SK-MEL-5 (cell line): ENCODE results near the gene TPGS2. TPM values are rescaled to one million over a fixed set of nuclear protein-coding genes. Genes with fewer than 3 reads are reported as not detected.

ENCODE experiments used
- DNase-seq: peaks from one replicate; pipeline ENCODE4 v3.0.0-alpha.2; 2016; ENCODE audit warnings: low read depth, low spot score
- in situ Hi-C: cut with HindIII; loops from 2 replicates; pipeline ENCODE4 v1.10.0; 2016; ENCODE audit warnings: low sequenced_read_pairs, high pct_unique_total_duplicates, low pct_unique_long_range_greater_than_20kb
- total RNA-seq: library from RNA; depleted of rRNA; stranded (reverse); fragments of >200 nt; shearing (Covaris generic); gene quantifications from 2 replicates; pipeline ENCODE4 v1.2.3, GENCODE V29; 2014; rRNA removed

Gene TPGS2
- total RNA-seq, 1 experiment from 2014 or later = 99.4 TPM

- in situ Hi-C loops = no loop called here
Measured at GRCh38 chr18:36760598-36760997, 68.2 kb downstream of the TPGS2 start.

DNA sequence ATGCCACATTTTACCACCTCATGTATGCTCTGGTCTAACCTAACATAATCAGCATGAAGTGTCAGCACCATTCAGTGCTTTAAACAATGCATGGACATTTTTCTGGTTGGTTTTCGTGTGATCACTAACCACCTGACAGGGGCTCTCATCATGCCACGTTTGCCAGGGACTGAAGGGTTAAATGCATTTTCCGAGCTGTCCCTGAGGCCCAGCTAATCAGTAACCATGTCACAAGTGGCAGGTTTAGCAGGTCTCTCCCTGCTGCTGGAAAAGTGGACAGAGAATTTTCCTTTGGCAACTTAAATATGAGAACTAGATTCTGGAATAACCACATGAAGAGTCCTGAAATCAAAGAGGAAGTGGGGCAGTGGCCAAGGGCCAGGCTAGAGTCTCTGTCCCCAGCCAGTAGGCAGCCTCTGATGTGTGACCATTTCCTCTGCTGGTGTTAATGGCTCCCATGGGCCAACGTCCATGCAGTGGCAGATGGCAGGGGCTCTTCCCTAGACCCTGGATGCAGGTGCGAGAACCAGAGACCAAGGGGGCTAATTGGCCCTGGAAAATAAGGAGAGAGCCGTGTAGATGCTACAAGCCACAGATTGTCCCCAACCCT is 69.5 kb downstream of the TPGS2 start:
- in situ Hi-C loops = no loop called here
- no peak for DNase-seq

More at GRCh38 chr18:36760598-36760997, 68.2 kb downstream of the TPGS2 start:
- DNase-seq = no peak

DNA sequence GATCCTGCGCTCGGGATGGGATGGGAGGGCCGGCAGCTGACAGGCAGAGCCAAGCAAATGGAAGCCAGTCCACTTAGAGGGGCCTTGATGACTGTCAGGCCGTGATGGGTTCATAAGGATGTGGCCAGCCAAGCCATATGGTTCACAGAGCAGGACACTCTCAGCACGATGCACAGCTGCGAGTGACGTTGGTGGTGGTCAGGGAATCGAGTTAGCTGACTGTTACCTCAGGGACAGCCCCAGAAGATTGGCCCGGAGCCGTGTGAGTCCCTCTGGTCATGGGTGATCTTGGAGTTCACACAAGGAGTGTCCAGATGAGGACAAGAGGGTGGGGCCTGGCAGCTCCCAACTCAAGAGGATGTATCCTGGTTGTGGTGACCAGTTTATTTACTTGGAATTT is 70.2 kb downstream of the TPGS2 start:
- in situ Hi-C loops = no loop called here

DNA sequence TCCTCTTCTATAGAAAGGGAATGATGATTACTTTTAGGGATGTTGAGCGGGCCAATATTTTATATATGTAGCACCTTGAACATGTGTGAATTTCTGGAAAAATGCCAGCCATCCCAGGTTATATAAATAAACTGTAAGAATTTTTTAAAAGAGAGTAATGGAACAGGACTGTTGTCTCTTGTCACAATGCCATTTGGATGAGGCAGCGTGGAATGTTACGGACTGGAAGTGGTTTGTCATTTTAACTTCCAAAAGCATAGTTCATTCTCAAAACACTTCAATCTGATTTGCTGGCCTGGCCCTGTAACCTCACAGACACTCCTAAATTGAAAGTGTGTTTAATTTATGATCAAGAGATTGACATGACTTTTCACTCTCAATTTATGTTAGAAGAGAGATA is 70.8 kb downstream of the TPGS2 start:
- in situ Hi-C loops = no loop called here

More for the DNA sequence above, 70.2 kb downstream of the TPGS2 start:
- no peak for DNase-seq

GRCh38 chr18:36757081-36757480 is 71.7 kb downstream of the TPGS2 start:
- in situ Hi-C loops = no loop called here
- peak; percentile 76 for DNase-seq

More for the DNA sequence above, 70.8 kb downstream of the TPGS2 start:
- DNase-seq = no peak

GRCh38 chr18:36756242-36756641 is 72.6 kb downstream of the TPGS2 start:
- in situ Hi-C loops = no loop called here
- DNase-seq = no peak

DNA sequence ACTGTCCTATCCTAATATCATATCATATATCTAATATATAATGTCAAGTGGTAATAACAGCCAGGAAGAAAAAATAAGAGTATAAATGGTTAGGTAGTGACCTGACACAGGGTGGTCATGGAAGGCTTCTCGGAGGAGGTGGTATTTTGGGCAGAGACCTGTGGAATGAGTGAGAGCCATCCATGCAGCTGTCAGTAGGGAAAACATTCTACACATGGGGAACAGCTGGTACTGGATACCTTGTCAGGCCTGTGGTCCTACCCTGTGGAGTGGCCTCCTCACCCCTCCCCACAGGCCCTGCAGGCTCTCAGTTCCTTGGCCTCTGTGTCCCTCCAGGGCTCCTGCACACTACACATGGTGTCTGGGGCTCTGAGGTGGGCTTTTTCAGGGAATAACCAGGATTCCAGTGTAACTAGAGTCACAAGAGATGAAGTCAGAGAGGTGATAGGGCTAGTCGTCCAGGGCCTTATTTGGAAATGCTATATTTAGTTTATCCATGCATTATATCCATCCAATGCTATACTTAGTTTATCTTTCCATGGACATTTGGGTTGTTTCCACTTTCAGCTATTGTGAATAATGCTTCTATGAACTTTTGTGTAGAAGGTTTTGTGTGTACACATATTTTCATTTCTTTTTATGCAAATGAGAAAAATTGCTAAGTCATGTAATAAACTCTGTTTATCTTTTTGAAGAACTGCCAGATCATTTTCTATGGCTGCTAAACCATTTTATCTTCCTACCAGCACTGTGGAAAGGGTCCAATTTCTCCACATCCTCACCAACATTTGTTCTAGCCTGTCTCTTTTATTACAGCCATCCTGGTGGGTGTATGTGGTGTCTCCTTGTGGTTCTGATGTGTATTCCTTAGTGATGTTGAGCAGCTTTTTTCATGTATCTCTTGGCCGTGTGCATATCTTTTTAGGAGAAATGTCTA is 75.6 kb downstream of the TPGS2 start:
- in situ Hi-C loops = no loop called here

GRCh38 chr18:36745219-36745975 is 83.4 kb downstream of the TPGS2 start:
- in situ Hi-C loops = no loop called here
- DNase-seq = no peak

More for the DNA sequence above, 75.6 kb downstream of the TPGS2 start:
- no peak for DNase-seq

DNA sequence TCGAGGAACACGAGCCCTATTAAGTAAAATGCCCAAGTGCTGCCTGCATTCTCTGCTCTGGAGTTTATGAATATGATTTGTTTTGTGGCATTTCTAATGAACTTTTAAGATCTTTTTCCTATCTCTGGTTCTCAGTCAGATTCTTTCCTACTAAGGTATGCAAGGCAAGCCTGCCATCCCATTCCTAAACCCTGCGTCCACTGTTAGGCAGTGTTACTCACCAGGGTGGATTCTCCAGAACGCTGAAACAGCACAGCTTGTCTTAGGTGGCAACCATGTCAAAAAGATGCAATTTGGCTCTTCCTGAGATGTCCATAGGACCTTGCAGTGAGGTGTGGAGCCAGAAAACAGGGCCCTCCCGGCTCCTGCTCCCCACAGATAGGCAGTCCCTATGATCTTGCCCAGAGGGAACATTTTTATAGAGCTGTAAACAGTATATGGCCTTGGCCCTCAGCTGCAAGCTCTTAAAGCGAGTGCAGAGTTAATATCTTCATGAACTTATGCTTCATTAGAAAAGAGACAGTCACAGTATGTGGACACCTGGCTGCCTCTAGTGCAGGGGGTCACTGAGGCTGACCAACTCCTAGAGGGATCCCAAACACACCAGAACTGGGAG is 84.4 kb downstream of the TPGS2 start:
- in situ Hi-C loops = no loop called here
- no peak for DNase-seq

Other genes with a start within 250 kb of the TPGS2 start
- gene KIAA1328, start 125 bp upstream of the TPGS2 start, total RNA-seq = 2.7 and 3.3 TPM in 2 replicates